MM.1S (cell line): ENCODE data around the gene RBL1.

Experiments
- CTCF ChIP-seq: fragments of 300-600 bp; sonication (generic); IDR thresholded peaks from 2 replicates; pipeline ENCODE4 v1.5.1; 2016; ENCODE audit warnings: antibody characterized with exemption, low read length, mixed read lengths
- EZH2 ChIP-seq: fragments of 300-600 bp; sonication (generic); optimal IDR thresholded peaks from 2 replicates; pipeline ENCODE3; 2017; ENCODE audit warnings: low read depth, mild to moderate bottlenecking, antibody characterized with exemption, low read length, mixed read lengths

- no peak for TF ChIP-seq CTCF
- no peak for TF ChIP-seq EZH2
Observed at GRCh38 chr20:37066168-37066567, 29.6 kb downstream of the RBL1 start.
